Esophagus squamous epithelium (tissue), 5 donors: ENCODE data around the gene SMARCA4. TPM values are rescaled to one million over a fixed set of nuclear protein-coding genes. Genes with fewer than 3 reads are reported as not detected.
"Not testable (repeated sequence)": the region's sequence is repeated elsewhere in the genome, so short reads cannot be mapped to it uniquely, and the experiment has no call there.

Experiments used
- DNase-seq: peaks from one replicate; lab custom pipeline; 2025; lab: John Stamatoyannopoulos, UW
- H3K27ac ChIP-seq, 4 donors: fragments of 200-600 bp; sonication (generic); one replicate each; pipeline ENCODE4 v1.5.1; 2016 to 2019; ENCODE audit warnings: mild to moderate bottlenecking in 1 of 4
- H3K27me3 ChIP-seq, 4 donors: fragments of 200-600 bp; sonication (generic); 1 replicate in 3 of 4; 2 replicates in 1 of 4; pipeline versions ENCODE4 v1.5.1 to v1.6.0; 2017 to 2021; ENCODE audit warnings: antibody characterized with exemption in 1 of 4
- H3K36me3 ChIP-seq, 3 donors: fragments of 200-600 bp; sonication (generic); one replicate each; pipeline ENCODE4 v1.5.1; 2016 to 2019
- H3K4me1 ChIP-seq, 3 donors: fragments of 200-600 bp; sonication (generic); one replicate each; pipeline ENCODE4 v1.5.1; 2017 to 2019
- H3K4me3 ChIP-seq, 4 donors: fragments of 200-600 bp; sonication (generic); 1 replicate in 3 of 4; 2 replicates in 1 of 4; pipeline ENCODE4 v1.5.1; 2016 to 2019; ENCODE audit warnings: mild to moderate bottlenecking in 2 of 4, moderate library complexity in 1 of 4
- H3K9me3 ChIP-seq, 3 donors: fragments of 200-600 bp; sonication (generic); one replicate each; pipeline ENCODE4 v1.5.1; 2016 to 2019
- CTCF ChIP-seq, 6 experiments: fragments of 450-650 bp in 4 of 6; fragments of 200-600 bp in 2 of 6; sonication (generic) in 2 of 6; IDR thresholded peaks; one replicate each; pipeline ENCODE4 v1.5.1; 2016 to 2019; ENCODE audit warnings: antibody characterized with exemption in 6 of 6, mild to moderate bottlenecking in 4 of 6, moderate library complexity in 4 of 6
- POLR2A ChIP-seq, 4 donors: fragments of 450-650 bp; IDR thresholded peaks; one replicate each; pipeline ENCODE4 v1.6.1; 2017; ENCODE audit warnings: antibody characterized with exemption in 4 of 4, mild to moderate bottlenecking in 4 of 4, moderate library complexity in 3 of 4
- whole genome bisulfite sequencing, 2 donors: methylation state at CpG; one replicate each; pipeline ENCODE4 v1.1.5; 2018; 5-methylcytosine and 5-hydroxymethylcytosine counted together
- intact Hi-C: fragments of 100-400 bp; cut with DNase I; formaldehyde crosslinking; loops from one replicate; pipeline ENCODE4 v1.15.0; 2022
- total RNA-seq, 4 donors: library from RNA; depleted of rRNA; stranded (reverse); fragments of >200 nt; gene quantifications; one replicate each; pipeline ENCODE4 v1.1.0, GENCODE V29; 2016
- donor health status: DM: yes; HTN: yes; CAD: no.

SMARCA4 gene
- total RNA-seq, 4 donors from 2014 or later, result 62.8 to 142 (median 93.4) TPM

- Histone ChIP-seq H3K36me3 (peaks cover 42 to 100% (median 62%) of the 10 kb centered on the region in 3 donors), H3K27me3 (no peaks in the 10 kb centered on the region), H3K9me3 (no peaks in the 10 kb centered on the region), H3K27ac (no peak overlapping the region), H3K4me3 (no peak overlapping the region), H3K4me1 (no peaks in the 10 kb centered on the region)
- no peak for DNase-seq
- WGBS, 2 donors, result 78 to 95% methylated on average over 5 to 15 of the region's 20 CpGs
- no peak for TF ChIP-seq POLR2A (IDR thresholded peaks at IDR 0.05)
- TF ChIP-seq CTCF (IDR thresholded peaks at IDR 0.05), result no peak
- intact Hi-C loops, result no loop called here
Measured at GRCh38 chr19:10991076-10991475, 30.2 kb downstream of the SMARCA4 start.

GRCh38 chr19:10991521-10992081 is 30.8 kb downstream of the SMARCA4 start:
- peaks cover 41 to 100% (median 62%) of the 10 kb centered on the region in 3 donors for H3K36me3 ChIP-seq
- H3K27me3 ChIP-seq, result no peaks in the 10 kb centered on the region
- no peaks in the 10 kb centered on the region for H3K4me1 ChIP-seq
- no peak overlapping the region for H3K4me3 ChIP-seq
- no peak overlapping the region for H3K27ac ChIP-seq
- H3K9me3 ChIP-seq, result no peaks in the 10 kb centered on the region
- no peak for DNase-seq
- intact Hi-C loops, result no loop called here
- TF ChIP-seq POLR2A (IDR thresholded peaks at IDR 0.05) (no peak), CTCF (IDR thresholded peaks at IDR 0.05) (no peak)
- 88 to 91% methylated on average over 9 of the region's 9 CpGs for WGBS, 2 donors

- intact Hi-C loops, H3K9me3 ChIP-seq, H3K4me1 ChIP-seq, H3K4me3 ChIP-seq, H3K27me3 ChIP-seq, H3K27ac ChIP-seq, DNase-seq: not testable (repeated sequence)
- H3K36me3 ChIP-seq, result peaks cover 38 to 100% (median 60%) of the 10 kb centered on the region in 3 donors
- 84 to 85% methylated on average over 5 to 6 of the region's 6 CpGs for WGBS, 2 donors
Measured at GRCh38 chr19:10992174-10992573, 31.3 kb downstream of the SMARCA4 start.

- H3K27ac ChIP-seq, result no peak overlapping the region
- H3K4me3 ChIP-seq, result no peak overlapping the region
- TF ChIP-seq CTCF (IDR thresholded peaks at IDR 0.05) (no peak), POLR2A (IDR thresholded peaks at IDR 0.05) (no peak)
- no peak for DNase-seq
- H3K27me3 ChIP-seq, result no peaks in the 10 kb centered on the region
- peaks cover 28 to 100% (median 31%) of the 10 kb centered on the region in 3 donors for H3K36me3 ChIP-seq
- intact Hi-C loops, result no loop called here
- 86 to 90% methylated on average over 21 to 28 of the region's 29 CpGs for WGBS, 2 donors
- no peaks in the 10 kb centered on the region for H3K4me1 ChIP-seq
- H3K9me3 ChIP-seq, result no peaks in the 10 kb centered on the region
Measured at GRCh38 chr19:10995926-10996600, 35.2 kb downstream of the SMARCA4 start.

GRCh38 chr19:10998045-10998533 is 37.3 kb downstream of the SMARCA4 start:
- no peaks in the 10 kb centered on the region for H3K27me3 ChIP-seq
- no peaks in the 10 kb centered on the region for H3K9me3 ChIP-seq
- H3K4me1 ChIP-seq, result no peaks in the 10 kb centered on the region
- 51 to 83% methylated on average over 4 to 5 of the region's 6 CpGs for WGBS, 2 donors
- DNase-seq, result no peak
- intact Hi-C loops, result no loop called here
- H3K27ac ChIP-seq, result no peak overlapping the region
- H3K4me3 ChIP-seq, result no peak overlapping the region
- TF ChIP-seq POLR2A (IDR thresholded peaks at IDR 0.05), result no peak
- no peak for TF ChIP-seq CTCF (IDR thresholded peaks at IDR 0.05)
- H3K36me3 ChIP-seq, result peaks cover 27 to 100% (median 41%) of the 10 kb centered on the region in 3 donors
